Measurements from ENCODE around the gene HOXC9.
A peak's percentile ranks its signal among the peaks of the same experiment; 100 is the strongest.

Gene HOXC9

DNA sequence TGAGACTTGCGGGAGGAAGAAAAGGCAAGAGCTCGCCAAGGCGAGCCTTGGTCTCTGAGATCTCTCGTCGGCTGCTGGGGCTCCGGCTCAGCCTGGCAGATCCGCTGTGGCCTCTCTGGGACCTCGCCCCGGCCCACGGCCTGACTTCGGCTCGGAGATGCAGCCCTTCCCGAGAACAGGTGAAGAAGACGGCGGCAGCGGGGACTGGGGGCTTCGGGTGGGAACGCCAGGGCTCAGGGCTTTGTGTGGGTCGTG, 6.0 kb upstream of the HOXC9 start:
- no peak for TF ChIP-seq EZH2 (IDR thresholded peaks at IDR 0.05; ENCODE audit: borderline replicate concordance, low read depth, low read length, severe bottlenecking)
- TF ChIP-seq, protein P1, sequence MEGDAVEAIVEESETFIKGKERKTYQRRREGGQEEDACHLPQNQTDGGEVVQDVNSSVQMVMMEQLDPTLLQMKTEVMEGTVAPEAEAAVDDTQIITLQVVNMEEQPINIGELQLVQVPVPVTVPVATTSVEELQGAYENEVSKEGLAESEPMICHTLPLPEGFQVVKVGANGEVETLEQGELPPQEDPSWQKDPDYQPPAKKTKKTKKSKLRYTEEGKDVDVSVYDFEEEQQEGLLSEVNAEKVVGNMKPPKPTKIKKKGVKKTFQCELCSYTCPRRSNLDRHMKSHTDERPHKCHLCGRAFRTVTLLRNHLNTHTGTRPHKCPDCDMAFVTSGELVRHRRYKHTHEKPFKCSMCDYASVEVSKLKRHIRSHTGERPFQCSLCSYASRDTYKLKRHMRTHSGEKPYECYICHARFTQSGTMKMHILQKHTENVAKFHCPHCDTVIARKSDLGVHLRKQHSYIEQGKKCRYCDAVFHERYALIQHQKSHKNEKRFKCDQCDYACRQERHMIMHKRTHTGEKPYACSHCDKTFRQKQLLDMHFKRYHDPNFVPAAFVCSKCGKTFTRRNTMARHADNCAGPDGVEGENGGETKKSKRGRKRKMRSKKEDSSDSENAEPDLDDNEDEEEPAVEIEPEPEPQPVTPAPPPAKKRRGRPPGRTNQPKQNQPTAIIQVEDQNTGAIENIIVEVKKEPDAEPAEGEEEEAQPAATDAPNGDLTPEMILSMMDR (IDR thresholded peaks at IDR 0.05; ENCODE audit: borderline replicate concordance, extremely low read depth, low read length, poor library complexity, severe bottlenecking): no peak
- Histone ChIP-seq H3K4me2 (ENCODE audit: insufficient read depth, low read length) (no peak overlapping the region), H4K20me1 (ENCODE audit: insufficient read depth, low read length) (no peaks in the 10 kb centered on the region), H3K9me3 (ENCODE audit: insufficient read depth, low read length, severe bottlenecking) (no peaks in the 10 kb centered on the region), H3K79me2 (ENCODE audit: insufficient read depth, low read length) (no peaks in the 10 kb centered on the region), H3K27me3 (ENCODE audit: insufficient read depth, low read length, poor library complexity) (peaks cover 70% of the 10 kb centered on the region), H3K9ac (ENCODE audit: low read depth, low read length) (no peak overlapping the region), H3K27ac (ENCODE audit: low read length) (no peak overlapping the region), H2AFZ (ENCODE audit: low read depth, low read length) (no peak overlapping the region), H3K36me3 (ENCODE audit: insufficient read depth, low read length) (no peaks in the 10 kb centered on the region), H3K4me1 (ENCODE audit: insufficient read depth, low read length) (peaks cover 26% of the 10 kb centered on the region), H3K4me3 (ENCODE audit: low read depth in 1 of 2, low read length in 2 of 2) (no peak overlapping the region)
- DNase-seq (no peak), ATAC-seq (ENCODE audit: insufficient read depth, low read depth) (no peak)

DNA sequence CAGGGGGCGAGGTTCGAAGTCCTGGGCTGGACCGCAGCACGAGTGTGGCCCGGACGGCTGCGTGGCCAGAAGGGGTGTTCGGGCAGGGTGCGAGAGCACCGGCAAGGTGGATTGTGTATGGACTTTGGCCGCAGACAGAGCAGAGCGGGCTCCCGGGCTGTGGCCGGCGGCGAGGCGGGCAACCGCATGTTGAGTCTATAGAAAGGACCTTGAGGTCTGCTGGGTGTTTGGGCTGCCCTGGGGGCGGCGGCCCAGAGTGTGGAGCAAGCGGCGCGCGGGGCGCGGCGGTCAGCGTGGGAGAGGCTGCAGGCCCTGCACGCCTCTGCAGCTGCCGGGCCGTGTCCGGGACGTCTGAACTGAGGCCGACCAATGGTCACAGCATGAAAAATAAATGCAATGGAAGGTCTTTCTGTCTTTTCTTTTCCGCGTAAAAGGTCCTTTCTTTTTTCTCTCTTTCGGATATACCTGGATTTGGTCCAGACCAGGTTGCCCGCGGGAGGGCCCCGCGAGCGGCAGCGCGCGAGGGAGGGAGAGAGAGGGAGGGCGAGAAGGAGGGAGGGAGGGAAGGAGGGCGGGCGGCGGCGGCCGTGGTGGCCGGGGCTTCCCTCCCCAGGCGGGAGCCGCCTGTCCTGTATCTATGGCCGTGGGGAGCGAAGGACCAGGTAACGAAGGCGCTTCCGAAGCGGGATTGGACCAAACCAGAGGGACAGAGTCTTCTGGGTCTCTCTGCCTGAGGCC, 5.5 kb upstream of the HOXC9 start:
- H3K4me1 ChIP-seq (ENCODE audit: insufficient read depth, low read length): peaks cover 21% of the 10 kb centered on the region
- no peaks in the 10 kb centered on the region for H3K36me3 ChIP-seq (ENCODE audit: insufficient read depth, low read length)
- DNase-seq (no peak), ATAC-seq (ENCODE audit: insufficient read depth, low read depth) (no peak)
- H3K27me3 ChIP-seq (ENCODE audit: insufficient read depth, low read length, poor library complexity): peaks cover 65% of the 10 kb centered on the region
- no peaks in the 10 kb centered on the region for H3K9me3 ChIP-seq (ENCODE audit: insufficient read depth, low read length, severe bottlenecking)
- H3K4me2 ChIP-seq (ENCODE audit: insufficient read depth, low read length): no peak overlapping the region
- no peak overlapping the region for H2AFZ ChIP-seq (ENCODE audit: low read depth, low read length)
- TF ChIP-seq, protein P1 (IDR thresholded peaks at IDR 0.05; ENCODE audit: borderline replicate concordance, extremely low read depth, low read length, poor library complexity, severe bottlenecking): no peak
- TF ChIP-seq EZH2 (IDR thresholded peaks at IDR 0.05; ENCODE audit: borderline replicate concordance, low read depth, low read length, severe bottlenecking): no peak
- H3K27ac ChIP-seq (ENCODE audit: low read length): no peak overlapping the region
- no peak overlapping the region for H3K4me3 ChIP-seq (ENCODE audit: low read depth in 1 of 2, low read length in 2 of 2)
- no peaks in the 10 kb centered on the region for H3K79me2 ChIP-seq (ENCODE audit: insufficient read depth, low read length)
- no peak overlapping the region for H3K9ac ChIP-seq (ENCODE audit: low read depth, low read length)
- H4K20me1 ChIP-seq (ENCODE audit: insufficient read depth, low read length): no peaks in the 10 kb centered on the region

- Histone ChIP-seq H3K79me2 (ENCODE audit: insufficient read depth, low read length) (no peaks in the 10 kb centered on the region), H3K4me2 (ENCODE audit: insufficient read depth, low read length) (no peak overlapping the region), H3K9me3 (ENCODE audit: insufficient read depth, low read length, severe bottlenecking) (no peaks in the 10 kb centered on the region), H2AFZ (ENCODE audit: low read depth, low read length) (peak overlapping the region; percentile 70; the same call in 1 of the 2 replicates), H3K4me1 (ENCODE audit: insufficient read depth, low read length) (peaks cover 18% of the 10 kb centered on the region), H3K4me3 (ENCODE audit: low read depth in 1 of 2, low read length in 2 of 2) (no peak overlapping the region), H3K27me3 (ENCODE audit: insufficient read depth, low read length, poor library complexity) (peaks cover 59% of the 10 kb centered on the region), H3K27ac (ENCODE audit: low read length) (no peak overlapping the region), H4K20me1 (ENCODE audit: insufficient read depth, low read length) (no peaks in the 10 kb centered on the region), H3K9ac (ENCODE audit: low read depth, low read length) (no peak overlapping the region), H3K36me3 (ENCODE audit: insufficient read depth, low read length) (no peaks in the 10 kb centered on the region)
- no peak for DNase-seq
- no peak for ATAC-seq (ENCODE audit: insufficient read depth, low read depth)
- TF ChIP-seq EZH2 (IDR thresholded peaks at IDR 0.05; ENCODE audit: borderline replicate concordance, low read depth, low read length, severe bottlenecking): no peak
- TF ChIP-seq, protein P1 (IDR thresholded peaks at IDR 0.05; ENCODE audit: borderline replicate concordance, extremely low read depth, low read length, poor library complexity, severe bottlenecking): no peak
These were observed 5.0 kb upstream of the HOXC9 start for GRCh38 chr12:53995002-53995377.
